Keratinocyte (primary cell): ENCODE data around the gene TXK. TPM values are rescaled to one million over a fixed set of nuclear protein-coding genes. Genes with fewer than 3 reads are reported as not detected.

Experiments used
- DNase-seq: peaks from one replicate; pipeline ENCODE4 v3.0.0-alpha.2; 2011; ENCODE audit warnings: low read depth, missing footprints, low spot score
- FAIRE-seq: peaks from 2 replicates; lab custom pipeline; 2011; peaks lifted over from hg19 to GRCh38; lab: Jason Lieb, UNC
- H2AFZ ChIP-seq: 2 replicates; pipeline ENCODE4 v1.6.0; 2012; ENCODE audit warnings: low read length, control low read depth, inconsistent platforms; ENCODE audit not compliant: control insufficient read depth
- H3K27ac ChIP-seq: 2 replicates; pipeline ENCODE4 v1.5.1; 2011; ENCODE audit warnings: low read length; ENCODE audit not compliant: control insufficient read depth, insufficient read depth
- H3K27me3 ChIP-seq: 3 replicates; pipeline ENCODE4 v1.6.0; 2011; ENCODE audit warnings: low read length; ENCODE audit not compliant: control insufficient read depth, insufficient read depth; ENCODE audit errors: extremely low read depth
- H3K36me3 ChIP-seq, 2 experiments: 2 replicates in 1 of 2; 3 replicates in 1 of 2; pipeline ENCODE4 v1.5.1; 2011; ENCODE audit warnings: low read length in 2 of 2, mild to moderate bottlenecking in 1 of 2; ENCODE audit not compliant: control insufficient read depth in 2 of 2, insufficient read depth in 2 of 2; ENCODE audit errors: extremely low read depth in 1 of 2
- H3K4me1 ChIP-seq: 3 replicates; pipeline ENCODE4 v1.5.1; 2011; ENCODE audit warnings: low read length; ENCODE audit not compliant: control insufficient read depth, insufficient read depth; ENCODE audit errors: extremely low read depth
- H3K4me2 ChIP-seq: 3 replicates; pipeline ENCODE4 v1.6.0; 2011; ENCODE audit warnings: low read depth, low read length; ENCODE audit not compliant: control insufficient read depth, insufficient read depth; ENCODE audit errors: extremely low read depth
- H3K4me3 ChIP-seq, 3 experiments: fragments of 200-600 bp in 1 of 3; sonication (generic) in 1 of 3; 2 replicates in 2 of 3; 3 replicates in 1 of 3; pipeline ENCODE4 v1.5.1; 2011 to 2016; ENCODE audit warnings: low read length in 3 of 3, mild to moderate bottlenecking in 3 of 3, control low read depth in 2 of 3, inconsistent platforms in 1 of 3, low read depth in 1 of 3, mixed read lengths in 1 of 3, mixed run types in 1 of 3, moderate library complexity in 1 of 3; ENCODE audit not compliant: control insufficient read depth in 2 of 3, insufficient read depth in 2 of 3; ENCODE audit errors: extremely low read depth in 1 of 3
- H3K79me2 ChIP-seq: 2 replicates; pipeline ENCODE4 v1.6.0; 2012; ENCODE audit warnings: low read length; ENCODE audit not compliant: control insufficient read depth, insufficient read depth
- H3K9ac ChIP-seq: 3 replicates; pipeline ENCODE4 v1.6.0; 2011; ENCODE audit warnings: low read length; ENCODE audit not compliant: control insufficient read depth, insufficient read depth; ENCODE audit errors: extremely low read depth
- H3K9me1 ChIP-seq: 3 replicates; pipeline ENCODE4 v1.6.0; 2011; ENCODE audit warnings: low read length; ENCODE audit not compliant: control insufficient read depth, insufficient read depth; ENCODE audit errors: extremely low read depth
- H3K9me3 ChIP-seq: 2 replicates; pipeline ENCODE4 v1.5.1; 2012; ENCODE audit warnings: low read depth, low read length; ENCODE audit not compliant: control insufficient read depth
- H4K20me1 ChIP-seq: 3 replicates; pipeline ENCODE4 v1.6.0; 2011; ENCODE audit warnings: low read length; ENCODE audit not compliant: control insufficient read depth, insufficient read depth; ENCODE audit errors: extremely low read depth
- EZH2 ChIP-seq: IDR thresholded peaks from one replicate; pipeline ENCODE4 v1.6.1; 2012; ENCODE audit warnings: inconsistent platforms, mild to moderate bottlenecking, low read length, moderate library complexity
- dilution Hi-C: fragments of 300-500 bp; cut with MboI; formaldehyde crosslinking; loops from one replicate; pipeline ENCODE4 v1.7.0; 2020; ENCODE audit warnings: low sequenced_read_pairs; ENCODE audit not compliant: extremely low pct_ligation_motif_present
- polyA plus RNA-seq, 5 experiments: library from polyadenylated mRNA; depleted of rRNA in 3 of 5; stranded (reverse) in 3 of 5; stranded (forward) in 1 of 5; unstranded in 1 of 5; fragments of >200 nt; gene quantifications; 1 replicate in 1 of 5; 2 replicates in 3 of 5; 3 replicates in 1 of 5; pipeline versions ENCODE4 v1.2.1 to v1.2.3, GENCODE V29; 2011 to 2012; ENCODE audit warnings: missing spikeins in 2 of 5, low read depth in 1 of 5, low replicate concordance in 1 of 5
- TF ChIP-seq, protein P1 (sequence below), 3 experiments: IDR thresholded peaks in 1 of 3; conservative IDR thresholded peaks in 1 of 3; optimal IDR thresholded peaks in 1 of 3; 2 replicates in 2 of 3; 3 replicates in 1 of 3; pipeline versions ENCODE3 to v1.5.1; 2011; ENCODE audit warnings: low read length in 3 of 3, mild to moderate bottlenecking in 3 of 3, moderate library complexity in 2 of 3, control low read depth in 1 of 3, inconsistent platforms in 1 of 3; ENCODE audit not compliant: insufficient read depth in 2 of 3; ENCODE audit errors: extremely low read depth in 1 of 3

TXK gene
- polyA plus RNA-seq, 1 donor (not counting 4 experiments of a cell fraction or from before 2014, with no cell fraction given): 0.12 TPM

DNA sequence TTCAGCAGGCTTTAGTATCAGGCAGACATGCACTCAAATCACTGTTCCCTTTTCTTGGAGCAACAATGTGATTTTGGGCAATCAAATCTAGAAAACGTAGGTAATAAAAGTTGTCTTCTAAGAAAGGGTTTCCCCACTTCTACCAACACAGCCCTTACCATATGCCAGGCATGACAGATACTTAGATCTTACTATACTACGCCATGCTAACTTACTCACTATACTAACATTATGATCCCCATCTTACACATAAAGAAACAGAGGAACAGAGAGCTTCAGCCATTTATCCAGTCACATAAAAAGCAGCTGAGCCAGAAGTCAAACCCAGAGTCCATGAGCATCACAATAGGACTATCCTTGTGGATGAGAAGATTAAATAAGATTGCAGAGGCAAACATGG is 9.2 kb downstream of the TXK start:
- Histone ChIP-seq H3K9me1 (no peaks in the 10 kb centered on the region), H3K36me3 (no peaks in the 10 kb centered on the region), H3K27ac (no peak overlapping the region), H3K4me2 (no peak overlapping the region), H3K9ac (no peak overlapping the region), H3K4me3 (no peak overlapping the region), H3K27me3 (no peaks in the 10 kb centered on the region), H2AFZ (no peak overlapping the region), H3K4me1 (peaks cover 15% of the 10 kb centered on the region), H4K20me1 (no peaks in the 10 kb centered on the region), H3K9me3 (no peaks in the 10 kb centered on the region), H3K79me2 (no peaks in the 10 kb centered on the region)
- dilution Hi-C loops: no loop called here
- FAIRE-seq (no peak), DNase-seq (no peak)
- no peak for TF ChIP-seq EZH2
- TF ChIP-seq, protein P1, sequence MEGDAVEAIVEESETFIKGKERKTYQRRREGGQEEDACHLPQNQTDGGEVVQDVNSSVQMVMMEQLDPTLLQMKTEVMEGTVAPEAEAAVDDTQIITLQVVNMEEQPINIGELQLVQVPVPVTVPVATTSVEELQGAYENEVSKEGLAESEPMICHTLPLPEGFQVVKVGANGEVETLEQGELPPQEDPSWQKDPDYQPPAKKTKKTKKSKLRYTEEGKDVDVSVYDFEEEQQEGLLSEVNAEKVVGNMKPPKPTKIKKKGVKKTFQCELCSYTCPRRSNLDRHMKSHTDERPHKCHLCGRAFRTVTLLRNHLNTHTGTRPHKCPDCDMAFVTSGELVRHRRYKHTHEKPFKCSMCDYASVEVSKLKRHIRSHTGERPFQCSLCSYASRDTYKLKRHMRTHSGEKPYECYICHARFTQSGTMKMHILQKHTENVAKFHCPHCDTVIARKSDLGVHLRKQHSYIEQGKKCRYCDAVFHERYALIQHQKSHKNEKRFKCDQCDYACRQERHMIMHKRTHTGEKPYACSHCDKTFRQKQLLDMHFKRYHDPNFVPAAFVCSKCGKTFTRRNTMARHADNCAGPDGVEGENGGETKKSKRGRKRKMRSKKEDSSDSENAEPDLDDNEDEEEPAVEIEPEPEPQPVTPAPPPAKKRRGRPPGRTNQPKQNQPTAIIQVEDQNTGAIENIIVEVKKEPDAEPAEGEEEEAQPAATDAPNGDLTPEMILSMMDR (optimal IDR thresholded peaks at IDR 0.05 in 1 of 3, IDR thresholded peaks at IDR 0.05 in 1 of 3, conservative IDR thresholded peaks at IDR 0.05 in 1 of 3; ENCODE audit: extremely low read depth in 1 of 3, insufficient read depth in 2 of 3, low read length in 3 of 3): no peak

DNA sequence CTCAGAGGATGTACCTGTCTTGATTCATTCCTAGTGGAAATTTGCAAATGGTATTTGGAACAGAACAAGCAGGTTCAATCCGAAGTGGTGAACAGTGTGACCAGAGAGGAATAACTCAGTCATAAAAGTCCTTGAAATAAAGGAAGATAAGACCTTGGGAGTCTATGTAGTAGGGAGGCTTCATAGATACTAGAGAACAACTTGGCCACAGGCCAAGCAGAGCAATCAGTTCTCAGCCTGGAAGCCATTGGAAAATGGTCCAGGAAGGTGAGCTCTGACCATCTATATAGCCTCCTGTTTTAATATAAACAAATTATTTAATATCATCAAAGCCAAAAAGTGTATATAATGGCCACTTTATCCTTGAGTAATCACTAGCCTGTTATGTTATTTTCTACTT is 11.3 kb downstream of the TXK start:
- Histone ChIP-seq H3K4me3 (no peak overlapping the region), H3K36me3 (no peaks in the 10 kb centered on the region), H3K27ac (no peak overlapping the region), H3K27me3 (no peaks in the 10 kb centered on the region), H2AFZ (no peak overlapping the region), H3K9me1 (no peaks in the 10 kb centered on the region), H3K4me2 (no peak overlapping the region), H3K79me2 (no peaks in the 10 kb centered on the region), H3K4me1 (peaks cover 5% of the 10 kb centered on the region), H3K9me3 (no peaks in the 10 kb centered on the region), H4K20me1 (no peaks in the 10 kb centered on the region), H3K9ac (no peak overlapping the region)
- dilution Hi-C loops: no loop called here
- TF ChIP-seq EZH2: no peak
- TF ChIP-seq, protein P1 (optimal IDR thresholded peaks at IDR 0.05 in 1 of 3, IDR thresholded peaks at IDR 0.05 in 1 of 3, conservative IDR thresholded peaks at IDR 0.05 in 1 of 3; ENCODE audit: extremely low read depth in 1 of 3, insufficient read depth in 2 of 3, low read length in 3 of 3): no peak
- no peak for DNase-seq
- FAIRE-seq: no peak
